Rectal smooth muscle tissue (tissue), 1 donor: ENCODE data around the gene AGFG2.

Experiments
- H3K27ac ChIP-seq: one replicate; pipeline ENCODE4 v1.7.0; 2013; ENCODE audit warnings: low read depth, low read length, inconsistent platforms
- H3K27me3 ChIP-seq: one replicate; pipeline ENCODE4 v1.7.0; 2013; ENCODE audit warnings: low read length; ENCODE audit not compliant: control insufficient read depth, insufficient read depth
- H3K36me3 ChIP-seq: one replicate; pipeline ENCODE4 v1.7.0; 2013; ENCODE audit warnings: low read length; ENCODE audit not compliant: control insufficient read depth, insufficient read depth
- H3K4me1 ChIP-seq: one replicate; pipeline ENCODE4 v1.7.0; 2013; ENCODE audit warnings: low read length; ENCODE audit not compliant: control insufficient read depth, insufficient read depth
- H3K4me3 ChIP-seq: one replicate; pipeline ENCODE4 v1.7.0; 2013; ENCODE audit warnings: low read length
- H3K9ac ChIP-seq: one replicate; pipeline ENCODE4 v1.7.0; 2013; ENCODE audit warnings: low read length

The AGFG2 gene

DNA sequence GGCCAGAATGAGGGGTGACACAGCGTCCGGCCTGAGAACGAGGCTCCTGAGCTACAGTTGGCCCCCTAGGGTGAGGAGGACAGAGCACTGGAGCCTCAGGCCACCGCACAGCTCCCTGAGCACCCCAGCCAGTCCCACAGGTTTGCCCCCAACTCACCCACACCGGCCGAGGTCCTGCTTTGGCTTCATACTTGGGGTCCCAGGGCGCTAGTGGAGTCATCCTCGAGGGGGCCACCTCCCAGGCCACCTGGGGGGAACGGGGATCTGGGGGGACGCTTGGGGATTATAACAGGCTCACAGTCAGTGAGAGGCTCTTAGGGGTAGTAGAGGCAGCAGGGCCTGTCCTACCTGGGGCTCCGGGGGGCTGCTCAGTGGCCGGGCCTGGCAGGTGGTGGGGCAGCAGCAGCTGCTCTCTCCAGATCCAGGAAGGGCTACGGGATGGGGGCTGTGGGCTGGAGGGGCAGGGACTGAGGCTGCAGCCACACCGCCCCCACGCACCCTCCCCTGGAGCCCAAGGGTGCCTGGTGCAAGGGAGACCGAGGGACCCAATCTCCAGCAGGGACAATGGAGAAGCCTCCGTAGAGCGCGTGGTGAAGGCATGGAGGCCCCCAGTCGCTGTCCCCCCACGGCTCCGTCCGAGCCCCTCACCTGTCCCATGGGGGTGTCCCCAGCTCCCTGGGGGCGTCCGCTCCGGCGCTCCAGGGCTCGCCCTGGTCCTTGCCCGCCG, 34.1 kb downstream of the AGFG2 start:
- peaks cover 11% of the 10 kb centered on the region for H3K36me3 ChIP-seq
- no peak overlapping the region for H3K4me3 ChIP-seq

DNA sequence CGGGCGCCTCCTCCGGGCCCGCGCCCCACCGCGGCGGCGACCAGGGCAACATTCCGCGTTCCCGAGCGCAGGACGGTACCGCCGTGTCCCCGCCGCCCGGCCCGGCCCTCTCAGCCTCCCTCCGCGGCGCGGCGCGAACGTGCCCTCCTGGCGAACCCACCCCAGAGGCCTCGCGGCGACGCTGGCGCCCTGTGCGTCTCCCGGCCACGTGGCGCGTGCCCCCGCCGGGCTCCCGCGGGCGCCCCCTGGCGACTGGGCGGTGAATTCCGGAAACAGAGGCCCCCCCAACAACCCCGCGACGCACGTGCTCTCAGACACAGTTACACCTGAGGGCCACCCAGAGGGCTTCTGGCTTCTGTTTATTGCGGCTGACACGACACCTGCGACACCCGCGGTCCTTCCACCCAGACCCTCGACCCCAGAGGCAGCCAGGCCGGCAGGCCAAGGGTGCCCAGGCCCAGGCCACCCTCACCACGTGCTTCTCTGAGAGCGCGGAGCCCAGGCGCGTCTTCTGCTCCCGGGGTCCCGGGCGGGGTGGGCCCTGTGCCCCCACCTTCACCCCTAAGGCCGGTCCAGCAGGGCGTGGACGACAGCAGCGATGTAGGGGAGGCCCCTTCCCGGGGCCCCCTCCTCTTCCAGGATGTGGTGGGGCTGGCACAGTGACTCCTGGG, 34.8 kb downstream of the AGFG2 start, which contains the start of gene SAP25:
Gene SAP25, minus strand, starts transcription at position 210 of the 671 bp plus-strand sequence. Its CDS starts 158 bp downstream, at position 52.
- Histone ChIP-seq H3K9ac (no peak within 1 kb of the TSS), H3K27ac (no peak within 1 kb of the TSS), H3K4me3 (no peak within 1 kb of the TSS), H3K36me3 (peaks cover 11% of the 10 kb centered on the region), H3K4me1 (no peaks in the 10 kb centered on the region), H3K27me3 (peaks cover 3% of the 10 kb centered on the region)

More for the DNA sequence above, 34.1 kb downstream of the AGFG2 start:
- Histone ChIP-seq H3K27ac (no peak overlapping the region), H3K27me3 (peaks cover 3% of the 10 kb centered on the region), H3K4me1 (no peaks in the 10 kb centered on the region), H3K9ac (no peak overlapping the region)

DNA sequence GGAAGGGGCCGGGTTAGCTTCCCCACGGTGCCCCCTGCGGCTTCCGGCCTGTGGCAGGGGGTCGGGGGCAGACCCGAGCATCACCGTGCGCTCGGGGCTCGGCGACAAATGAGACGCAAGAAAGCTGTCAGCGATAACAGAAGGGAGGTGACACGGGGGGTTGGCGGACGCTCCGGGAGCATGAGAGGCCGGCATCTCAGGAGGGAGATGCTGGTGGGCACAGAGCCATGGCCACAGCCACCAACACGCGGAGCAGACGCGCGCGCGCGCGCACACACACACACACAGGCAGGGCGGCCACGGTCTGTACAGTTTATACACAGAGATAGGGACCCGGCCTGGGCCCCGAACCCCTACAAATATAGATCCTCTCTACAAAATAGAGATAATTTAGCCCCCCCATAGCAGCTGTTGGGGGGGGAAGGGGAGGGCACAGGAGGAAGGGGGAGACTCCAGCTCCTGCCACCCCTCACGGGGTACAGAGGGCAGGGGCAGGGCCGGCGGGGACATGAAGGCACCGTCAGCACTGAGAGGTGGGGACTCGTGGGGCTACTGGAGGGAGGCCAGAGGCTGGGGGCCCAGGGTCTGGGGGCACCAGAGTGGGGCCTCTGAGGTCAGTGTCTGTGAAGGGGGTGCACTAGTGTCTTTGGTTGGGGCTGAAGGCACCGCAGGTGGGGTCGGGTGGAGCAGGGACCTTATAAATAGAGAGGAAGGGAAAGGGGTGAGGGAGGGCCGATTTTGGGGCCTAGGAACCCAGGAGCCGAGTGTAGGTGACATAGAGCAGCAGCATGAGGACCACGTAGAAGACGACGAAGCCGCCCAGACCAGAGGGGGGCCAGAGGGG, 35.6 kb downstream of the AGFG2 start:
- Histone ChIP-seq H3K4me3 (no peak overlapping the region), H3K4me1 (no peaks in the 10 kb centered on the region), H3K27me3 (peaks cover 3% of the 10 kb centered on the region), H3K9ac (no peak overlapping the region), H3K36me3 (peaks cover 12% of the 10 kb centered on the region), H3K27ac (no peak overlapping the region)

DNA sequence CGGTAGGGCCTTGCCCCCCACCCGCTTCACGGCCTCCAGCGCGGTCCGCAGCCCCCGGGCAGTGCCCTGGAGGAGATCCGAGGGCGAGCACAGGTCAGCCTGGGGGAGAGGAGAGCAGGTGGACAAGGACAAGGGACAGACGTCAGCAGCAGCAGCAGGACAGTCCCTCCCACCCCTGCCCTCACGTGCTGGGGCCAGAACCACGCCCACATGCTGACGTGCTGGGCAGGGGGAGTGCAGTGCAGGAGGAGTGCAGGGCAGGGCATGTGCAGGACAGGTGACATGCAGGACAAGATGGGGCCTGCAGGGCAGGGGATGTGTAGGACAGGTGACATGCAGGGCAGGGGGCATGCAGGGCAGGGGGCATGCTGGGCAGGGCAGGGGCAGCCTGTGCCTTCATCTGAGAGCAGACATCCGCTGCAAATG, 36.2 kb downstream of the AGFG2 start:
- Histone ChIP-seq H3K4me1 (no peaks in the 10 kb centered on the region), H3K27ac (no peak overlapping the region), H3K27me3 (peaks cover 3% of the 10 kb centered on the region), H3K36me3 (peaks cover 18% of the 10 kb centered on the region), H3K9ac (no peak overlapping the region), H3K4me3 (no peak overlapping the region)

DNA sequence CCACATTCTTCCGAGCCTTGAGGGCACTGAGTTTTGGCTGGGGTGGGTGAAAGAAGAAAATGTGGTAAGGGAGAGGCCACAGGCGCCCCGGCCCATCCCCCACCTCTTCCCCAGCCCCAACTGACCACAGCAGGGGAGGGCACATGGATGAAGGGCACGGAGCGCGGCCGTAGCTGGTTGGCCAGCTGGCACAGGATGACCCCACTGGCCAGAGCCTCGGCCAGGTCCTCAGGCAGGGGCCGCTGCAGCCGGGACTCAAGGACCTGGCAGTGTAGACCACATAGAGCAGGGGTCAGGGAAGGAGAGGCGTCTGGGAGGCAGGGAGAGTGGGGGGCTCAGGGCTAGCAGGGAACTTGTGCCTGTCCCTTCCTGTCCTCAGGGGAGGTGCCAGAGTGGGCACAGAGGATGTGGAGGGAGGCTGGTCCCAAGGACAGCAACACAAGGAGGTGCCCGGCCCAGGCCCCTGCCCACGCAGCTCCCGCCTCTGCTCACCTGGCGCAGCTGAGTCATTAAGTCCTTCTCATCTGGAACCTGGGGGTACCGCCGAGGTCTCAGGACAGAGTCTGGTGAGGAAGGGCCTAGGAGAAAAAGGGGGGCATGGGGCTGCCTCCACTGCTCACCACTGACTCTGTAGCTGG, 36.9 kb downstream of the AGFG2 start:
- H3K4me3 ChIP-seq, result no peak overlapping the region
- peaks cover 24% of the 10 kb centered on the region for H3K36me3 ChIP-seq
- H3K9ac ChIP-seq, result no peak overlapping the region
- no peak overlapping the region for H3K27ac ChIP-seq
- no peaks in the 10 kb centered on the region for H3K4me1 ChIP-seq
- peaks cover 1% of the 10 kb centered on the region for H3K27me3 ChIP-seq

DNA sequence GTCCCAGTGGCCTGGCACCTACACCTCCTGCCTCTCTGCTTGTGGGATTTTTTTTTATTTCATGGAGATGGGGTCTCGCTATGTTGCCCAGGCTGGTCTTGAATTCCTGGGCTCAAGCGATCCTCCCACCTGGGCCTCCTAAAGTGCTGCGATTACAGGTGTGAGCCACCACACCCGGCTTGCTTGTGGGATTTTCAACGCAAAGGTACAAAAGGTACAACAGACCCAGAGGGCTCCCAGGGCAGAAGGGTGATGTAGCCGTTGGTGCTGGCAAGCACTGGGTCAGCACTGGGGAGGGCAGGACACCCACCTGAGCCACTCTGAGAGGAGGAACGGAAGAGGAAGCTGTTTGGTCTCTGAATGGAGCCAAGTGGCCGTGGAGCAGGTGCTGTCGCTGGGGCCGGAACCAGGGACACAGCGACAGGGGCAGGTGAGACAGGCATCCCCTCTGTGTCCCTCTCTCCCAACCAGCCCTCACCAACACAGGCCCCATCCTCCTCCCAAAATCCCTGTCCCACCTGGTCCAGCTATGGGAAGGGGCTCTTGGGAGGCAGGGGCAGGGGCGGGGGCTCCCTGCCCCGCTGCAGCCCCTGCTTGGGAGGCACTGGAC, 37.5 kb downstream of the AGFG2 start:
- Histone ChIP-seq H3K9ac (no peak overlapping the region), H3K36me3 (peaks cover 30% of the 10 kb centered on the region), H3K4me1 (no peaks in the 10 kb centered on the region), H3K27ac (no peak overlapping the region), H3K27me3 (no peaks in the 10 kb centered on the region), H3K4me3 (no peak overlapping the region)

DNA sequence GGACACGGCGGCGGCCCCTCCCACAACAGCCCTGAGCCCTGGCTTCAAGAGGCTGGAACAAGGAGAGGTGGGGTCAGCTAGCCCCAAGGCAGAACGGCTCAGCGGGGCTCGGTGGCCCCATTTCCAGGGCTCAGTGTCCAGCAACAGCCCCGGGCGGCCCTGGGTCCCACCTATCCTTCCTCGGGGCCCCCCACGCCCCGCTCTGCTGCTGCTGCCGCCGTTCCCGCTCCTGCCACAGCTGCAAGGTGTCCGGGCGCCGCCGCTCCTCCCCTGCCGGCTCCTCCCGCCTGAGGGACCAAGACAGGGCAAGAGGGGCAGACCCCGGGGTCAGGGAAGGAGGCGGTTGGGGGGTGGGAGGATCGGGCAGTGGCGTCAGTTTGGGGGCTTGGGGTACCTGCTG, 38.1 kb downstream of the AGFG2 start:
- Histone ChIP-seq H3K9ac (no peak overlapping the region), H3K36me3 (peaks cover 34% of the 10 kb centered on the region), H3K4me3 (no peak overlapping the region), H3K4me1 (no peaks in the 10 kb centered on the region), H3K27ac (no peak overlapping the region), H3K27me3 (no peaks in the 10 kb centered on the region)

DNA sequence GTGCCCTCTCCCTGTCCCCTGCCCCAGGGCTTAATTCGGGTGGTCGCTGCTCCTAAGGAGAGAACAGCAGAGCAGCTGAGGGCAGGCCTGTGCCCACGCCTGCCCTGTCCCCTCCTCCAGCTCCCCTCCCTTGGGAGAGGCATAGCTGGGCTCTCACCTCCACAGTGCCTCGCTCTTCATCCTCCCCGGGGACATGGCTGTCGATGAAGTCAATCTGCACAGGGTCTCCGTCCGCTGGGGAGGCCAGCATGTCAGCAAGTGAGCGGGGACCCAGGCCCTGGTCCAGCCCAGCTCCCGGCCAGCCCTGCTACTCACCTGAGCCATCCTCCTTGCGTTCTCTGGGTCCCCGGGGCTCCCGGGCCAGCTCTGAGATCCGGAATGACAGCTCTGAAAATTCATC, 38.5 kb downstream of the AGFG2 start:
- Histone ChIP-seq H3K27me3 (no peaks in the 10 kb centered on the region), H3K9ac (no peak overlapping the region), H3K4me3 (no peak overlapping the region), H3K27ac (no peak overlapping the region), H3K4me1 (no peaks in the 10 kb centered on the region), H3K36me3 (peaks cover 36% of the 10 kb centered on the region)

DNA sequence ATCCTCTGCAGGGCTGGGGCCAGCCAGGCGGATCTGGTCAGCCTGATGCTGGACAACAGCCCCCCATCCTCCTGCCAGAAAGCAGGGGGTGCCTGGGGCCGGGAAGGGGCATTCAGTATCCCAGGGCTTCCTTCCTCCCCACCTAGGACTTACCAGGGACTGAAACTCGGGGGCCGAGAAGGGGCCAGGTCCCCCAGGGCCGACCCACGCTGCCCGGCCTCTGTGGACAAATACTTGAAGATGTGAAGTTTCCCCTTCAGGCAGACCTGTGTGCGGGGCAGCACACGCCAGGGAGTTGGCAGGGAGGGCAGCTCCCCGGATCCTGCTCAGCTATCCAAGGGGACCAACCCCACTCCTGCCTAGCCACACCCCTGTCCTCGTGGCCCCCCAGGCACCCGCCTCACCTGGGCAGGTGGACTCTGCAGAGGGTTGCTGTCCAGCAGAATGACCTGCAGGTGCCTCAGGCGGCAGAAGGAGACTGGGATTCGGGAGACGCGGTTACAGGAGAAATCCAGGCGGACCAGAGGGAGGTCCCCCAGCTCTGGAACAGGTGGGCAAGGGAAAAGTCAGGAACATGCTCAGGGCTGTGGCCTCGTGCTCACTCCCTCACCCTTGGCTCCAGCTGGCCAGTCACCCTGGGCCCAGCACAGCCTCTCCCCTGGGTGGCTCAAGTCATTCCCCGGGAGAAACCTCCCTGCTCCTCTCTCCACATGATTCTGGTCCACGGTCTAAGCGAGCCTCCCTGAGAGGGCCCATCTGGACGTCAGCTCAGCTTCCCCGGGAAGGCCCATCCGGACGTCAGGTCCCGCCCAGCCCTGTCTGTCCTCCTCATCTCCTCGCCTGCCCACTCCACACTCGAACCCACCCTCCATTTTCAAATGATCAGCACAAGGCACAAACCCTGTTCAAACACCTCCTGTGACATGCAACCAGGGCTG, 39.5 kb downstream of the AGFG2 start:
- H3K4me3 ChIP-seq, result no peak overlapping the region
- H3K27ac ChIP-seq, result no peak overlapping the region
- peaks cover 36% of the 10 kb centered on the region for H3K36me3 ChIP-seq
- no peaks in the 10 kb centered on the region for H3K27me3 ChIP-seq
- no peaks in the 10 kb centered on the region for H3K4me1 ChIP-seq
- no peak overlapping the region for H3K9ac ChIP-seq

DNA sequence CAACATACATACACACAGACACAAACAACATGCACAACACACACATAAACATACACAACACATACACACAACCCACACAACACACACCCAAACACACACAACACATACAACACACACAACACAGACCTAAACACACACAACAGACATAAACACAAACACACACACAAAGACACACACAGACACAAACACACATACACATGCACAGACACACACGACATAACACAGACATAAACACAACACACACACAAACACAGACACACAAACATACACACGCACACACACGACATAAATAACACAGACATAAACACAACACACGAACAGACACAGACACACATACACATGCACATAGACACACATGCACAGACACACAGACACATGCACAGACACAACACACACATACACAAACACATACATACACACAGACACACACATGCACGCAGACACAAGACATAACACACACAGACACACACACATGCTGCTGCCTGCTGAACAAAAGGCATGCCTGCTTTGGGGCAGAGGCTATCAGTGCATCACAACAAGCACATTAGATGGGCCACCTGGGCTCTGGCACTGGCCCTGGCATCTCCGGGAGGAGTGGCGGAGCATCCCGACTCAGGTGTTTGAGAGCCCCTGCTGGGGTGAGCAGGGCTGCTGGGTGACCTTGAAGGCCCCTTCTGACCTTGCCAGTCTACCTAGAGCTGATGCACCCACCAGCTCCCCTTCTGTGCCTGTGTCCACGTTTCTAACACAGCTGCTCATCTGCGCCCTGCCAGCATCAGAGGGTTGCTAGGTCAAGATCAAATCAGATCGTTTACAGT, 41.7 kb downstream of the AGFG2 start:
- H3K4me3 ChIP-seq, result no peak overlapping the region
- no peak overlapping the region for H3K27ac ChIP-seq
- H3K9ac ChIP-seq, result no peak overlapping the region
- H3K27me3 ChIP-seq, result no peaks in the 10 kb centered on the region
- peaks cover 10% of the 10 kb centered on the region for H3K4me1 ChIP-seq
- H3K36me3 ChIP-seq, result peaks cover 36% of the 10 kb centered on the region
